SU-DHL-6 (cell line): ENCODE measurements around the gene CHRNB1.

Experiments
- CTCF ChIP-seq: fragments of 200-600 bp; sonication (generic); IDR thresholded peaks from one replicate; pipeline ENCODE4 v1.5.1; 2017; ENCODE audit warnings: antibody characterized with exemption, mild to moderate bottlenecking, low read length, moderate library complexity; ENCODE audit not compliant: insufficient read depth, poor library complexity, severe bottlenecking
- EZH2phosphoT487 ChIP-seq: fragments of 200-600 bp; sonication (generic), shearing (Covaris generic); conservative IDR thresholded peaks from 2 replicates; pipeline ENCODE4 v1.6.1; 2018; ENCODE audit warnings: mild to moderate bottlenecking, antibody characterized with exemption, low read length, moderate library complexity, mixed read lengths

DNA sequence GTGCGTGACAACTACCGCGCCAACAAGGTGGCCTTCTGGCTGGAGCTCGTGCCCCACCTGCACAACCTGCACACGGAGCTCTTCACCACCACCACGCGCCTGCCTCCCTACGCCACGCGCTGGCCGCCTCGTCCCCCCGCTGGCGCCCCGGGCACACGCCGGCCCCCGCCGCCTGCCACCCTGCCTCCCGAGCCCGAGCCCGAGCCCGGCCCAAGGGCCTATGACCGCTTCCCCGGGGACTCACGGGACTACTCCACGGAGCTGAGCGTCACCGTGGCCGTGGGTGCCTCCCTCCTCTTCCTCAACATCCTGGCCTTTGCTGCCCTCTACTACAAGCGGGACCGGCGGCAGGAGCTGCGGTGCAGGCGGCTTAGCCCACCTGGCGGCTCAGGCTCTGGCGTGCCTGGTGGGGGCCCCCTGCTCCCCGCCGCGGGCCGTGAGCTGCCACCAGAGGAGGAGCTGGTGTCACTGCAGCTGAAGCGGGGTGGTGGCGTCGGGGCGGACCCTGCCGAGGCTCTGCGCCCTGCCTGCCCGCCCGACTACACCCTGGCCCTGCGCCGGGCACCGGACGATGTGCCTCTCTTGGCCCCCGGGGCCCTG is 27.7 kb upstream of the CHRNB1 start:
- no peak for TF ChIP-seq CTCF
- no peak for TF ChIP-seq EZH2phosphoT487
